HG02870 (cell line): Measurements from ENCODE around the gene WDR77.

Experiments used
- ATAC-seq: cut with Tn5 transposase; IDR thresholded peaks from one replicate; pipeline ENCODE4 v1.9.1; 2021; ENCODE audit warnings: mild to moderate bottlenecking, moderate library complexity; ENCODE audit not compliant: unreplicated experiment

Gene WDR77

DNA sequence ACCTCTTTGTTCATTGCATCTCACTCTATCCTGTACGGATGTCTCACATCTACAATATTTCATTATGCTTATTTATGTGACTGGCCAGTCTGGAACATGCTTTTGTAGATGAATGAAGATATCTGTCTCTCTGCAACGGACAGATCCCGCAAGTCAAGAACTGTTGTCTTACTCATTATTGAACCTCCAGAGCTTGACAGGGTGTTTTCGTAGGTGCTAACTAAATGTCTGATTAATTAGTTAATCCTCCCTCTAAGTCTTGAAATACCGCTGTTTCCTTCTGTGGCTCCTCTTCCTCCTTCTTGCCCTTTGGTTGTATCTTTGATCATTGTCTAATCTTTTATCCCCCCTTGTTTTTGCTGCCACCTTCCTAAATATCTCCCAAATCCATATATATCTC is 21.5 kb upstream of the WDR77 start:
- no peak for ATAC-seq

- ATAC-seq = no peak
Observed at GRCh38 chr1:111469539-111469938, 20.5 kb upstream of the WDR77 start.

- no peak for ATAC-seq
Observed at GRCh38 chr1:111468717-111469100, 19.7 kb upstream of the WDR77 start.

- no peak for ATAC-seq
Observed at GRCh38 chr1:111467865-111468716, 19.0 kb upstream of the WDR77 start.

DNA sequence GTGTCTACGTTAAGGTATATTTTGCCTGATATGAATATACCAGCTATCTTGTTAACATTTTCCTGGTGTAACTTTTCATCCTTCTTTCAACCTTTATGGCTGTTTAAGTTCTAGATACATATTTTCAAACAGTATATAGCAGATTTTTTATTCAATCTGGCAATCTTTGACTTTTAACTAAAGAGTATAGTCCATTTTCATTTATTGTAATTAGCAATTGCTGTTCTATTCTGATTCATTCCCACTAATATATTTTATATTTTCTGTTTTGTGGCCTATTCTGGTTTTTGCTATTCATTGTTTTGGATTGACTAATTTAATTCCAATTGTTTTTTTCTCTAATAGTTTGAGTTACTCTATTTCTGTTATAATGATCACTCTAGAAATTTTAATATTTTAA is 17.4 kb upstream of the WDR77 start:
- no peak for ATAC-seq

DNA sequence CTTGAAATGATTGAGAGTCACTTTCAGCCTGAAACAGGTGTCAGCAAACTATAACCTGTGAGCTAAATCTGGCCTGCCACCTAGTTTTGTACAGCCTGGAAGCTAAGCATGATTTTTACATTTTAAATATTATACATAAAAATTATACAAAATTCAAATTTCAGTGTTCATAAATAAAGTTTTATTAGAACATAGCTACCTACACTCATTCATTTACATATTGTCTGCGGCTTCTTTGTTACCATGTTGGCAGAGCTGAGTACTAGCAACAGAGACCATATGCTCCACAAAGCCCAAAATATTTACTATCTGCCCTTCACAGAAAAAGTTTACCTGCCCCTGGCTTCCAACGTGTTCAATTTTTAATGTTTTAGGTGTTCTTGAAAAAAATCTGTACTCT is 16.7 kb upstream of the WDR77 start:
- ATAC-seq = no peak

DNA sequence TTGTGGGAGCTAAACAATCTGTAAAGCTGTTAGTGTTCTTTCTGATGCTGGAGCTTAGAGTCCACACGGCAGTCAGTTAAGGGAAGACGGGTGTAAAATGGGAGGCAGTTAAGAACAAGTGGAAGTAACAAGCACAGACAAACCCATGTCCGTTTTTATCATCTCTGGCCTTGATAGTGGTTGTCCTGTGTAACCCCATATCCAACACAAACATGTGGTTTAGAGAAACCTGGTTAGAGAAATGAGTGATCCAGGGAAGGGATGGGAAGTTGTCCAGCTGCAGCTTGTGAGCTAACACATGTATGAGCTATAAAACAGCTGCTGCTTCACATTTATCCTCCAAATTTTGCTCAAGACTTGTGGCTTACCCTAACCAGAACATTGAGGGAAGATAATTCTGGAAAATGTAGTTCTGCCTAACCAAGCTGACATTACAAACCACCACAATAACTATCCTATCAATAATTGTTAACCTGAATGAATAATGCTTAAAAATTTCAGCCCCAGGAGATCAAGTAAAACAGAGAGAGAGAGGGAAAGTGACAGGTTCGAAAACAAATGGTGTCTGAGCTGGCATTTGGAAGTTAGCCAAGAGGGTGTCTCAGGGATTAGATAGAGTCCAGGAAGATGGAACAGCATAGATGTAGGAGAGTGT is 14.1 kb upstream of the WDR77 start:
- no peak for ATAC-seq

DNA sequence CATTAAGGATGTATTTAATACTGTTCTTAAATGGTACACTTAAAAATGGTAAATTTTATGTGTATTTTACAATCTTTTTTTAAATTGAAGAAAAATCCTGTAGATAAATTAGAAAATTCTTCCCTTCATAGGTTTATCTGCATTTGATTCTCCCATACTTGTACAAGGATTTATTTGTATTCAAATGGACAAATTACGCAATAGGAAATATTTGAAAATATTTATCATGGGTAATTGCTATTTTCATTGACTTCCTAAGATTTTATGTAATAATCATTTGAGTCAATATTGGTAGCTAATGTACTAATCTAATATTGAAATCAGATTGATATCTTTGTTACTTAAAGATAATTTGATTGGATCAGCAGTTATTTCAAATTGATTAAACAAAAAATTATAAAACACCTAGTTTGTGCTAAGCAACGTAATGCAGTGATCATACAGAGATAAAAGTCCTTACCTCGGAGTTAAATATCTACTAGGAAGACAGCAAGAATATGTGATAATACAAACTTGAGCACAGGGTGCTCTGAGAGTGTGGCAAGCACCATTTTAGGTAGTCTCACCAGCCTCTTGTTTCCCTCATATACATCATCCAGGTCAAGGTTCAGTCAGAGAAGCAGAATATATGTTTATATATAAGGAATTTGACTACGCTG is 13.4 kb upstream of the WDR77 start:
- ATAC-seq = no peak

GRCh38 chr1:111461765-111462164 is 12.7 kb upstream of the WDR77 start:
- no peak for ATAC-seq

DNA sequence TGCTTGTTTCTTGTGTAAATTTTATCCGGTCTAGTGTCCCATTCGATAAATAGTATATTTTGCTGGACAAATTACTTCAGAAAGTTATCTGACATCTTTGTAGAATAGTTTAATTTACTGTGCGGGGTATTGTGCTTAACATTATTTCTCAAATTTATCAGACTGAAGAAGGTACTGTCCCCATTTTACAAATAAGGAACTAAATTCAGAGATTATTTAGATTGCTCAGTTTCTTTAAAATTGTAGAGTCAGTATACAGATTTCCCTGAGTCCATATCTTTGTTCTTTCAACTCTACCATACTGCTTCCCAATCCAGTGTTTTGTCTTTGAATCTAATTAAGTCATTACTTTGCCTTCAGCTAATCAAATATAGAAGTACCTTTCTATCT is 6.6 kb upstream of the WDR77 start:
- no peak for ATAC-seq

DNA sequence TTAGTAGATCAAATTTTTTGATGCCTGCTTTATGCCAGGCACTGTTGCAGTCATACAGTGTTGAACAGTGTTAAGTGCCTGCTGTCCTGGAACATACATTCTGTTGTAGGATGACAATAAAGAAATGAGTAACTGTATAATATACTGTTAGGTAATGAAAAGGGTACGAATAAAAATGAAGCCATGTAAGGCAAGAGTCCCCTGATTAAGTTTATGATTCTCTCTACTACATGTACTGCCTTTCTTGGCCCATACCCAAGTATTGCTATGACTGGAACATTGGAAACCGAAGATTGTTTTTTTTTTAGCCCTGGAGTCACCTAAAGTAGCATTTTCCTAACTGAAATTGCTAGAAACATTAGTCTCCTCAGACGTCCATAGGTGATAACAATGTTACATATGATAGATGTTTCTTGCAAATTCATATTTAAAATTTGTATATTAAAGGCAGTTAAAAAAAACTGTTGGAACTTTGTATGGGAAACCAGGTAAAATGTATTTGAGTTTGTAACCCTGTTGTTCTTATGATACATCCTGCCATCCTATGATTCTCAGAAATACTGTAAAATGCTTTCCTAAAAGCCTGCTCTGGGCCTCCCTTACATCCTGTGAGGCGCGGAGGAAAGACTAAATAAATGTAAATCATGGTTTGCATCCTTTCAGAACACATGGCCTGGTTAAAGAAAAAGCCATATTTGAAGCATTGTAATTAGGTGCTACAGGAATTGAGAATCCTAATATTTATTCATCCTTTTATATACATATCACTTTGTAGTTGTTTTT is 6.0 kb upstream of the WDR77 start:
- no peak for ATAC-seq

- no peak for ATAC-seq
Observed at GRCh38 chr1:111453706-111454105, 4.7 kb upstream of the WDR77 start.

DNA sequence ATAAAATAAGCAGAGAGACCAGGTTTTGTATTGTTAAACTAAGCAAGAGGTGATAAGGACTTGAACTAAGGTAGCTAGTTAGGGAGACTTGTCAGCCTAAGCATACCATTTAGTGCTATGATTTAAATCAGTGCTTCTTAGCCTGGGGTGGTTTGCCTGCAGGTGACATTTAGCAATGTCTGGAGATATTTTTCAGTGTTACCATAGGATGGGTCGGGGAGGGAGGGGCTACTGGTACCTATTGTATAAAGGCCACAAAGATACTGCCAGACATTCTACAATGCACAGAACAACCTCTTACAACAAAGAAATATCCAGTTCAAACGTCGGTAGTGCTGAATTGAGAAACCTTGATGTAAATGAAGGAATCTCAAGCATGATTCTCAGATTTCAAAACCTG is 3.5 kb upstream of the WDR77 start:
- ATAC-seq = no peak

DNA sequence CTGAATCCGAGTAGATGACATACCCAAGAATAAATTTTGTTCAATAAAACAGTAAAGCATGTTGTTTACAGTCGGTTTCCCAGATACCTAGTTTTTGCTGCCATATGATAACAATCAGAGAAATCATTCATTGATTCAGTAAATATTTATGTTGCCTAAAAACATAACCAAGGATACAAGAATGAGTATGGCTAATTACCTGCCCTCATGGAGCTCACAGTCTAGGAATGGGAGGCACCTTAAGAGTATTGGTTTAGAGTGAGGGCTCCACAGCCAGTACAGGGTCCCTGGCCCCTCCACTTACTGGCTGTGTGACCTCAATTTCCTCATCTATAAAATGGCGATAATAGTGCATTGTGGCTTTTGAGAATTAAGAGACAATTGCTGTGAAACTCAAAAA is 1.1 kb upstream of the WDR77 start:
- no peak for ATAC-seq

DNA sequence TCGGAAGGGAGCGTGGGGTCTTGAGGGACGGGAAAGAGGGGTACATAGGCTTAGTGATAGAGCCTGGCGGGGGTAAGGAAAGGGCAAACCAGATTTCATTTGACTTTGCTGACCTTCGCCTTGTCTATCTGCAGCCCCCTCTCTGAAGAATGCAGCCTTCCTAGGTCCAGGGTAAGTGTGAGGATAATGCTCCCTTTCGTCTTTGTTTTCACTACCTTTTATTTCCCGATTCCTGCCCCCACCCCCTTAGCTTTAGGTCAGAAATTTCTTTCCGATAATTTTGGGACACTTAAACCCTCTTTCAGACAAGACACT is 604 bp upstream of the WDR77 start:
- no peak for ATAC-seq

DNA sequence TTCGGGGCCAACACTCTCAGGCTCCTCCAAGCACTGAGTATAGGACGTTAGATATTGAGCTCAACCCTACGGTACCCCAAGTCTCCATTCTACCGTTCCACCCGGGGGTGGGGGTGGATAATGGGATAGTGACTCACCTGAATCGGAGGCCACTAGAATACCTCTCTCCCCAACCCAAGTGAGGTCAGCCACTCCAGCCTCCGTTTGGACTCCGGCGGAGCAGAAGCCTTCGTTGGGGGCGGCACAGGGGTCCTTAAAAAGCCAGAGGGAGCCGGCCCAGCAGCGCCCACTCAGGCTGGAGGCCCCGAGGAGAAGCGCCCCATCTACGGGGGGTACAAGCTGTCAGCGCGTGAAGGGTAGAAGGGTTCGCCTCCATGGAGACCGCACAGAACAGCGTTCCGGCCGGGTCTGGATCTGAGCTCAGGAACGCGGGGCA is 556 bp downstream of the WDR77 start:
- peak; percentile 25 for ATAC-seq

DNA sequence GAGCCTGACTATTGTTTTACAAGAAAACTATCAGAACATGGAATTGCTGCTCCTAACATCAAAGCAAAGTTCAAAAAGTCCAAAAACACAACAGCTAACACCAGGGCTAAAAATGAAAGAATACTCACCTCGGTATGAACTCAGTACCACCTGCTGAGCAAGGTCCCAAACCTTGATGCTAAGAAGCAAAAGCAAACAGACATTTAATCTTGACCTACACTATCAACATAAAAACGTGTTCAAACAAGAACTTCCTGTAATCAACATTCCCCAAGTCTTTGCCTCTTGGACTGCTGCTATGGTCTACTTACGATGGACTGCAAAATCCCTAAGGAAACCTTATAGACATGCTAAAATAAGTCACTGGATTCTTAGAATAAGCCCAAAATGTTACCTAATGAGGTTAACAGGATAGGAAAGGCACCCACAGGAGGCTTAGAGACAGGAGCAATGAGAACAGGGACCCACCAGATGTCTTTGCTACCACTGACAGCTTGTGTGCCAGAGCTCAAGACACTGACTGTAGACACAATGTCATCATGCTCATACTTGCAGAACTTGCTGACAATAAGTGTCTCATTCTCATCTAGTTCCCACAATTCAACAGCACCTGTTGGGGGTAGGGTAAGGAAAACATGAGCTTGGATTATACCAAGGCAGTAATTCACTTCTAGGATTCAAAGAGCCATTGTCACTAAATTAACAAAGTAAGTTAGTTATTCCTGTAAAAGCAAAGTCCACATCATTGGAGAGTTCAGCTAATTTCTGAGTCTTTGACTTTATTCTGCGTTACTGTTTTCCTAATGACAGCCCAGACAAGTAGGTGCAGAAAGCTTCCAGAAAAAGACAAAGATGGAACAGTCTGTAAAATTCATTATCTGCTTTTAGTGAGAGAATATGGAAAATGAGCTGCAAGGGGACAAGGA is 1.8 kb downstream of the WDR77 start:
- no peak for ATAC-seq

GRCh38 chr1:111446546-111446945 is 2.5 kb downstream of the WDR77 start:
- ATAC-seq = no peak

GRCh38 chr1:111444031-111444430 is 5.0 kb downstream of the WDR77 start:
- ATAC-seq = no peak

- no peak for ATAC-seq
Observed at GRCh38 chr1:111442457-111442856, 6.6 kb downstream of the WDR77 start.
